Activated T-cell treated with anti-CD3 and anti-CD28 coated beads for 1 hour (primary cell): ENCODE results near the gene RAP1A.
A peak's percentile ranks its signal among the peaks of the same experiment; 100 is the strongest.

Experiments used
- DNase-seq: peaks from one replicate; pipeline ENCODE4 v3.0.0-alpha.2; 2020; ENCODE audit warnings: low read depth

Gene RAP1A

DNA sequence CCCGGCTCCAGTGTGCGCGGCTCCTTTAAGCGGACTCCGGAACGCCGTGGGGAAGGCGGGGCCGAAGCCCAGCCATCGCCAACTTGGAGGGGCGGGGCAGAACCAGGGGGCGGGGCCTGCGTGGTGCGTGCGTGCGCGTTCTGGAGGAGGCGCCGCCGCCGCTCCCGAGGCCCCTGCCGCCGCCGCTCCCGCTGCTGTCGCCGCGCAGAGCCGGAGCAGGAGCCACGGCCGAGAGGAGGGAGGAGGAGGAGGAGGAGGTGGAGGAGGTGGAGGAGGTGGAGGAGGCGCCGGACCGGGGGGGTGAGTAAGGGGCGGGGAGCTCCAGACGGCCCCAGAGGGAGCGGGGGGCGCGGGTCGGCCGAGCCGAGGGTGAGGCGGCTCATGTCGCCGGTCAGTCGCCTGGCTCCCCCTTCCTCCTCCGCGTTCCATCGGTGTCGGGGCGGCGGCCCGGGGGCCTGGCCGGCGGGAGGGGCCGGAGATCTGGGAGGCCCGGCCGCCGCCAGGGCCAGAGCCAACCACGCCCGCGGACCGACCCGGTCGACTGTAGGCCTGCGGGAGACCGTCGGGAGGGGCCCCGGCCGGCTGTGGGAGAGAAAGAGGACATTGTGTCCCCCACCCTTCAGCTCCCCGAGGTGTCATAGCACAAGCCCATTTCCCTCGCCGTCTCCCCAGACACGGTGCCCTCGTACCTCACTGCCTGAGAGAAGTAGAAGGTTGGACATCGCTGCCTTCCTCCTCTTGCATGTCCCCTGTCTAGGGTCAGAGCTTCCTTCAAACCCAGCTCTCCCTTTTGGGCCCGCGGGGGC, at the start of gene RAP1A:
RAP1A (plus strand) TSS at position 155 of the 806 bp plus-strand sequence. CDS start 71,572 bp downstream, outside the sequence.
- DNase-seq, result peak; percentile 96

DNA sequence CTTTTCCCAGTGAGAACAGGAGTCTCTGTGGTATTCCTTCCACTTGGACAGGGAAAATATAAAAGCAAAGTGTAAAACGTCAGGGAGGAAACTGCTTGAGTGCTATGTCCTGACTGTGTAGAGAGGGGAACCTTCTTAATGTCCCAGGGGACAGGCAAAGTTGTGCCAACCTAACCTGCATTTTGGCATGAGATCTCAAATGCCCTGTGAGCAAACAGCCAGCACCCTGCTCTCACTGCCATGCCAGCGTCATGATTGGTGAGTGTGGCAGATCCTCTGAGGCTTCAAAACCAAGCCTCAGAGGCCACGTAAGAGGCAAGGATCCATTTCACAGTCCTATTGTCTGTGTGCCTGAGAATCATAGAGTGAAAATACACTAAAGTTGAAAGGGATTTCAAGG, 49.7 kb upstream of the RAP1A start:
- DNase-seq, result no peak

DNA sequence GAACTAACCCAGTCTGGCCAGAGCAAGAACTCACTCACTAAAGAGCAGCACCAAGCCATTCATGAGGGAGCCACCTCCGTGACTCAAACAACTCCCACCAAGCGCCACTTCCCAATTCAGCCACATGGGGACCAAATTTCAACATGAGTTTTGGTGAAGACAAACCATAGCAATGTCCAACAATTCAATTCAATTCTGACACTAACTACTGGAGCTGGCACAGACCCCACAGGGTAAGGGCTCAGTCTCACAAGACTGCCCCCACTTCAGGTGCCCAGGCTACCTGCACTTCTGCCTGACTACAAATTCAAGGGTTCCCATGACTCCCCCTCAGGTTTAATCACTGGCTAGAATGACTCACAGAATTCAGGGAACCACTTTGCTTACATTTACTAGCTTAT, 48.8 kb upstream of the RAP1A start:
- DNase-seq, result peak; percentile 22

DNA sequence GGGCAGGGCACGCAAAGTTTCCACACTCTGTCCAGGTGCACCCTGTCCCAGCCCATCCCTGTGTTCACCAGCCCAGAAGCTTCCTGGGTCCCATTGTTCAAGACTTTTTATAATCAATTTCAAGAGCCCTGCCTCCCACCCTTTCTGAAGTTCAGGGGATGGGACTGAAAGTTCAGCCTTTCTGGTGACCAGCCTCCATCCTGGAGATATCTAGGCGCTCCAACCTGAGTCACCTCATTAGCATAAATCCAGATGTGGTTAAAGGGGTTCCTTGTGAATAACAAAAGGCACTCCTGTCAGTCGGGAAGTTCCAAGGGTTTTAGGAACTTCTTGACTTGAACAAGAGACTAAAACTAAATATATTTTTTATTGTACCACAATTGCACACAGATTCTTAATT, 48.4 kb upstream of the RAP1A start:
- no peak for DNase-seq

DNA sequence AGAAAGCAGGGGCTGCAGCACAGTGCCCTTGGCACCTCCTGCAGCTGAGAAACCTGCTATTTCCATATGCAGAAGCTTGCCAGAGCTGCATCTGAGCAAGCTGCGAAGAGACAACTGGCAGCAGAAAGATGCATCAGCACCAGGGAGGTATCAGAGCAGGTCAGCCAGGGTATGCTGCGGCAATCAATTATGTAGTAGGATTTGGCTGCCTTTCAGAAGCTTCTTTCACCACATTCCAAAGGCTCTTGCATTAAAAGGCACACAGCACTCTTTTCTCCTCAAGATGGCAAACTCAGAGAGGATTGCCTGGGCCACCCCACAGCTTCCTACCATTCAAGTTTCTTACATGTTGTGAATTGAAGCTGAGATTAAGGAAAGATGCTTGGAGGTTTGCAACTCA, 47.6 kb upstream of the RAP1A start:
- DNase-seq, result no peak

DNA sequence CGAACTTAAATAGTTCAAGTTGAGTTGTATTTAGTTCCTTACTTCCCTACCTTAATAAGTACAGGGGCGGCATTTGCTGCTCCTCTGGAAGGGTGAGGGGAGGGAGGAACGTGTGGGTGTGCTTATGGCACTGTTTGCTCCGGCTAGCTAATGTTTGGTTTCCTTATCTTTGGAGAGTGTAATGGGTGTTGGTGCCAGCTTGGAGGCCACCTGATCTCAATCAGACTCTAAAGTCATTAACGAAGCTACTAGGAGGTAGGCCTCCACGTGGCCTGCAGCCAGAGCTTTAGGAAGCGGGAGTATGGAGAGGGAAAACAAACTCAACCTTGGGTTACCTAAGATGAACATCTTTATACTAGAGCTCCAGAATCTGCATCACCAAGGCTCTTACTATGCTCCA, 43.0 kb upstream of the RAP1A start:
- no peak for DNase-seq

DNA sequence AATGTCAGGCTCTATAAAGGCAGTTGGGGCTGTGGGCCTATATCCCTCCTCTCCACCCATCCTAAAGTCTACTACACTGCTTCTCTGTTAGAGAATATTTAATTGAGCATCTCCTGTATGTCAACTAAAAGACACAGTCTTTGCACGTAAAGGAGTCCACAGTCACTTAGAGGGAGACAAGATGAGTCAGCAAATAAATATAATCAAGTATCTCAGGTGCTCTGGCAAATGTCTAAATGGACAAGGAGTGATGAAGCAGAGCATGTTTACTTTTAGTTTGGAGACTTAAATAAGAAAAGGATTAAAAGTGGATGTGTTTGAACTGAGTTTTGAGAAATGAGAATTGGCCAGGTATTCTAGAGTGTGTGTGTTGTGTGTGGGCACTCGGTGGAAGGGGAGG, 41.8 kb upstream of the RAP1A start:
- DNase-seq, result no peak

DNA sequence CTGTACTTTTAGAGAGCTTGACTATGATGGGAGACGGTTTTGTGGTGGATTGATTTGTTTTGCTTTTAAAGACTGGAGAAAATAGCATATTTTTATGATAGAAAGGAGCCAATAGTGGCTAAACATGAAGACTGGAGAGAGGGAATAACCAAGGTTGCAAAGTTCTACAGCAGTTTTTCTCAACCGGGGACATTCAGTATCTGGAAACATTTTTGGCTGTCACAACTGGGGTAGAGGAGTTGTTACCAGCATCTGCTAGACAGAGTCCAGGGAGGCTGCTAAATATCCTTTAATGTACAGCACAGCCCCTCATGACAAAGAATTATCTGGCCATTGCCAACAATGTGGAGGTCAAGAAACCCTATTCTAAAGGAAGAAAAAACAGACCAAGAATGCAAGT, 38.4 kb upstream of the RAP1A start:
- DNase-seq, result no peak

DNA sequence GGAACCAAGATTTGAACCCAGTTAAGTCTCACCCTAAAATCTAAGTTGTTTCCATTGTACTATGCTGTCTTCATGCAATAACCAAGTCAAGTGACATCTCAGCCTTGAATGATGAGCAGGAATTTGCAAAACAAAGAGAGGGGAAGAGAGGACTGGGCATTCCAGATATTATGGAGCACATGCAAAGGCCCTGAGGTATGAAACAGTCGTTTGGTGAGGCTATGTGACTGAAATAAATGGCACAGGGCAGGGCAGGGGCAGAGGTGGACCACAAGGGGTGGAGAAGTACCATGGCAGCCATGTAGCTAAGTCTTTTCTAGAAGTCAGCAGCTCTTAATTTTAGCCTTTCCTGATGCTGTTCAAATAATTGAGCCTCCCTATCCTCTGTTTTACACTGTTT, 37.6 kb upstream of the RAP1A start:
- DNase-seq, result no peak

DNA sequence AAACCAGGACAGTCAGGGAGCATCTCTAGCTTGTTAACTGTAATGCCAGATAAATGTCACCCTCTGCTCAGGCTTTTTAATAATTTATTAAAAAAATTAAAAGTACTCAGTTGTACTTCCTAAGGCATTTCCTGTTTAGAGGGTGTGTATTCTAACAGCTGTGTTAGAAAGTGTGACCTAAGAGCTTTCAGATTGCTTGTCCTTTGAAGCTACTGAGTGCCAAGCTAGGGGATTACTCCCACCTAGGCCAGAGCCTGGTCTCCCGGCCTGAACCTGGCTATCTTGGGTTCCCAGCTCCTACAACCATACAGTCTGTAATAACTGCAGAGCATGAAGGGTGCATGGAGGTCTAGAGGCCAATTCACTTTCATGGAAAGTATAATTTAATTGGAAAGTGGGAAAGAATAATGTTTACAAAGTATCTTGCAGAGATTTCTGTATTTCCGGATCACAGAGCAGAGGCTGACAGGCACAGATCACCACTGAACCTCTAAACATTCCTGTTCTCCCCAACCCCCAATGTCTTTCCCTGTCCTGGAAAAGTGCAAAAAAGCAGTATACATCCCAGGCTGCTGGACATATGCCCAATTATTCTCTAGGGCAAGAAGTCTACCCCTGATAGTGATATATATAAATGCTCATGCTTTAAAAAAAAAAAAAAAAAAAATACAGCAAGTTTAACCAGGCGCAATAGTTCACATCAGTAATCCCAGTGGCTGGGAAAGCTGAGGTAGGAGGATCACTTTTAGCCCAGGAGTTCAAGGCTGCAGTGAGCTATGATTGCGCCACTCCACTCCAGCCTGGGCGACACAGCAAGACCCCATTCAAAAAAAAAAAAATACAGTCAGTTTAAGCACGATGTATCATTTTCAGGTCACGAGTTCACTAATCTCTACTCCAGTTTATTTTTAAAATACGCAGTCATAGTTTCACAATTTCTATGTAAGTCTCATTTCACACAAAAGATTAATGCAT, 36.7 kb upstream of the RAP1A start:
- no peak for DNase-seq

DNA sequence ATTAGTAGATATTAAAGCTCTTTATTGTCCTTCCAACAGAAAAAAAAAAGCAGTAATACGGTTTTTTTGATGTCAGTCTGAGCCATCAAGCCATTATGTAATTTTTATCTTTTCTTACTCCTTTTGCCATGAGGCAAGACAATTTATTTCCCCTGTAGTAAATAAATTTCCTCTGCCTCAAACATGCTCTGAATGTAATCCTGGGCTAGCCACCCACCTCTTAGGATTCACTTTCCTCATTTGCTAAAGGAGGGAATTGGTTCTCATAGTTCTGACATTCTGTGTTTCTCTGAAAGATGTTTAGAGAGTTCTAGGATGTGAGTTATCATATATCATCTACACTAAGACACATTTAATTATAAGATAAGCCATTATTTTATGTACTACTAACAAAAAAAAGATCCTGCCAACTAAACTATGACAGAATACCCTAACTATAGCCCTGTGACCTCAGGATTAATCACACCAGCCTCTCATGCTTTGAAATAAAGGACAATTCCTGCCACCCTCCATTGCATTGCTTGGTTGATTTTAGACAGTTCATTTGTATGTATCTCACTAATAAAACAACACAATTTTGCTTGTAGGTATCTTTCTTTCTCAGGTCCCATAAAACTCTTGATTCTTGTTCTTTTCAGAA, 34.0 kb upstream of the RAP1A start:
- no peak for DNase-seq

DNA sequence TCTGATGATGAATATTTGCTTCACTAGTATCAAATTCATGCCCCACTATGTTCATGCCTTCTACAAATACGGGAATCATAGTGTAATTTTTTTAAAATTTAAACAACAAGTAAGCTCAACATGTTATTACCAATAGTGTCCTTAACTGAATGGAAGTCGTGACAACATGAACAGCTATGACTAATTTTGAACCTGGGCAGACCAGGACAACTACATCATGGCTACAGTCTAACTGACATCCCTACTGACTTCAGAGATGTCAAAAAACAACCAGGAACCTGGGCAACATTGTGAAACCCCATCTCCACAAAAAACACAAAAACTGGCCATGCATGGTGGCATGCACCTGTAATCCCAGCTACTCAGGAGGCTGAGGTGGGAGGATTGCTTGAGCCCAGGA, 33.5 kb upstream of the RAP1A start:
- no peak for DNase-seq

DNA sequence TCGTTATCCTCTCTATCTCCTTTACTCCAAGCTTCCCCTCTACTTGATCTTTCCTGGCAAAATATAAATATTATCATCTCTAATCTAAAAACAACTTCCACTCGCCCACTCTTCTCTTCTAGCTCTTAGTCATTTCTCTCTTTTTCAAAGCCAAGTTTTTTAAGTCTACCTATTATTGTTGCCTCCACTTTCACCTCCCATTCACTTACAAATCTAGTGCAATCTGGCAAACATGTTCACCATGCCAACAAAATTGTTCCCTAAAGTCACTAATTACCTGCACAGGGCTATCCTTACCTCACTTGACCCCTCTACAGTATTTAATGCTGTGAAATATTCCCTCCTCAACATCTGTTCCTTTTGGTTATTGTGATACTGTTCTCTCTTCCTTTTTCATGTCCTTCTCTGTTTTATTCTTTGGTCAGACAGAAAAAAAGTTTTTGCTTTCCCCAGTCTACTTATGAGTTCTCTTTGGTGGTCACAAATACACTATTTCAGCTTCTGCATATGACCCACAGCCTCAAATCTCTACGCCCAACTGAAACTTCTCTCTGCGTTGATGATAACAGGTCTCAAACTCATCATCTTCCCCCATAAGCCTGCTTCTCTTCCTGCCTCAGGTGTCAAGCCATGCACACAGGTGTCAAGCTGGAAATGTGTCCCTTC, 31.9 kb upstream of the RAP1A start:
- no peak for DNase-seq

DNA sequence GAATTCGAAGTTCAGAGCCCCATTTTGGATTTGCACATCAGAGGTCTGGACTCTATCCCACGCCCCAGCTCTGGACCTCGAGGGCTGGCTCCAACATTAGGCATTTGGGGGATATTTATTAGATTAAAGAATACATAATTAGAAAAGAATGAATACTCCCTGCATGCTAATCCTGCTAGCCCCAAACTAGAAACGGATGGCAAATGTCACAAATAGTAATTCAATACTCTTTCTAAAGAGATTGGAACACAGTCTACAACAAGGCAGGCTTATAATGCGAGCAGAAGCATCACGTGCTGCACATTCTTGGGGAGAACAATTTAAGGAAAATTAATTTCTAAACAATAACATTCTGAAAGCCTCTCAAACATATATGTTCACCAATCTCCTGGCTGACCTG, 27.7 kb upstream of the RAP1A start:
- no peak for DNase-seq

DNA sequence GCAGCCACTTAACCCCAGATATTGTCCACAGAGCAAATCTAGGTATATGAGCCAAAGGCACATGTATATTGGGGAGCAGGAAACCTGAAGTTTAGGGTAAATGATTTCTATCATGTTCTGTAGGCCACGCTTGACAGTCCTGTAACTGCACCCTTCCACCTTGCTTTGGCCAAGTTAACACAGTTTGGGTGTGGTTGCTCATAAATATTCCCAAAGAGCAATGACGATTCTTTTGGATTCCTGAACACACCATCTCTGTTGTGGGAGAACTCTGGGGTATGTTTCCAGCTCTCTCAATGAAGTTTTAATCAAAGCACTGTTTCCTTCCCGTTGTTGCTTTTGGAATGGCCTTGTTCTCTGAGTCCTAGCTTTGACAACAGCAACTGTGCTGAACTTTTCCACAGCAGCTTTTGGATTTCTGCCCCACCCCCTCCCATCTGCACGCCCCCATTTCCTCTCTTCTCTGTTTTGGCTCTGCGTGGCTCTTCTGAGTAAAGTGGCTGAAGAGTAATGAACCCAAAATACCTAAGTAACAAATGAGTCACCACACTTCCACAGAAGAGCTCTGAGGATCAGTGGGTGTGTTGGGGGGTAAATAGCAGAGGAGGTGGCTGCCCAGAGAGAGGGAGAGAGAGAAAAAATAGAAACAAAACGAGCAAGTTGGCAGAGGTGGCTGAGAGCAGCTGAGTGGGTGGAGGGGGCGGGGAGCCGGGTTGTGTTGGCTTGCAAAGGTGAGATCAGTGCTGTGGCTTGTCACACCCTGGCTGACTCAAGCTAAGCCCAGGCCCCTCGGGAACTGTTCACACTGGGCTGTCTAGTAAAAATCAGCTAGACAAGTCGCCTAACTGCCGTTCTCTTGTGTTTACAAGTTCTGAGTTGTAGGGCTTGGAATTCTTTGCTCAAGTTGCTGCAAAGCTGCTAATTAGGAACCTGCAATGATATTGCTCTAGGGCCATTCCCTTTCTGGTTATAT, 26.9 kb upstream of the RAP1A start:
- peak; percentile 81 for DNase-seq

DNA sequence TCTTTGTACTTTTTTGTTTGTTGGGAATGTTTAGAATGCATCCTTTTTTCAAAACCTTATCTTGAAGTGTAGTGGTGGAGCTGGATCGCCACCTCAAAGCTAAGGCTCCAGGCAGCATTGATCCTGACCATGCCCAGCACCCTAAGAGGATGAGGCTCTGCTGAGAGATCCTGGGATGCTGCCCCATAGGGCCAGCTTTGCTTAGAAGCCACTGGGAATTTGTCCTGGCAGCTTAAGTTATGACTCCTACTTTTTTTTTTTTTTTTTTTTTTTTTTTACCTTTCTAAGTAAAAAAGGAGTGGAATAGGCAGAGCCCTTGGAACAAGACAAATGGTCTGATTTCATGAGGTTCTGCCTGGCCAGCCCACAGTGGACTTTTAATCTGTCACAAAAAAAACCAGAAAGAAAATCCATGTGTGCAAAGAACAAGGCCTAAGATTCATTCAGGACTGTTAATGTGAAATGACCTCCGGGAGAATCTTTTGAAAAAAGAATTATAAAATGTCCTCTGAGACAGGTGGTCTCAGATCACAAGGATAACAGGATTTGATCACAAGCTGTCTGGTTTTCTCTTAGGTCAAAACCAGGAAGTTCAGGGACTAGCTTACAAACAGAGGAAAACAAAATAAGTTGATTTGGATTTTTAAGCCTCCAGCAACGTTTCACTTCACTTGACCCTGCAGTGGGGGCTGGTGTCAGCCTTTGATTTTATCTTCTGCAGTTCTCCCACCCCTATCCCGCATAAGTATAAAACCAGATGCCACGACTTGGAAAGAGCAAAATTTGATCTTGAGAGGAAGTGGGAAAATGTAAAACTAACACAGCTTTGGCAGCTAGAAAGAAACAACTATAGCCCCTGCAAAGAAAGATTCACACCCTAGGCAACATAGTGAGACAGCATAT, 25.9 kb upstream of the RAP1A start:
- no peak for DNase-seq

DNA sequence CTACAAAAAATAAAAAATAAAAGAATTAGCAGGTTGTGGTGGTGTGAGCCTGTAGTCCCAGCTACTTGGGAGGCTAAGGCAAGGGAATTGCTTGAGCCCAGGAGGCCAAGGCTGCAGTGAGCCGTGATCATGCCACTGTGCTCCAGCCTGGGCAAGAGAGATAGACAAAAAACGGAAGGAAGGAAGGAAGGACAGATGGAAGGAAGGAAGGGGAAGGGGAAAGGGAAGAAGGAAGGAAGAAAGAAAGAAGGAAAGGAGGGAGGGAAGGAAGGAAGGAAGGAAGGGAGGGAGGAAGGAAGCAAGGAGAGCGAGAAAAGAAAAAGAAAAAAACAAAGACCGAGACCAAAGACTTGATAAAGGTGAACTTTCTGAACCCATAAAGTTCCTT, 25.3 kb upstream of the RAP1A start:
- DNase-seq, result no peak

DNA sequence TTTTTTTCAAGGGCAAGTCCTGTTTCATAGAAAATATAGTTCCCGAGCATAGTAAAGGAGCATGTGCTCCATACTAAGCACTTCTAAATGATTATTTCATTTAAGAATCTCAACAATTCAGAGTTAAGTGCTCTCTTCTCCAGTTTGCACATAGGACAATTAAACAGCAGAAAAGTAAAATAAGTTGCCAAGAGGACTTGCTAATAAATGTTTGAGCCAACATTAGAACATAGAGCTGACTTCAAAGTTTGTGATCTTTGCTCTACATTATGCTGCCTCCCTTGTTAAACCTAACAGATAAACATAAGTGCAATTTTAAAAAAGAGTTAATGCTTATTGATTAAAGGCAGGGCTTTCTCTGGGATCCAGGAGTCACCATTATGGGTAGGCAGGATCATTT, 23.8 kb upstream of the RAP1A start:
- no peak for DNase-seq

DNA sequence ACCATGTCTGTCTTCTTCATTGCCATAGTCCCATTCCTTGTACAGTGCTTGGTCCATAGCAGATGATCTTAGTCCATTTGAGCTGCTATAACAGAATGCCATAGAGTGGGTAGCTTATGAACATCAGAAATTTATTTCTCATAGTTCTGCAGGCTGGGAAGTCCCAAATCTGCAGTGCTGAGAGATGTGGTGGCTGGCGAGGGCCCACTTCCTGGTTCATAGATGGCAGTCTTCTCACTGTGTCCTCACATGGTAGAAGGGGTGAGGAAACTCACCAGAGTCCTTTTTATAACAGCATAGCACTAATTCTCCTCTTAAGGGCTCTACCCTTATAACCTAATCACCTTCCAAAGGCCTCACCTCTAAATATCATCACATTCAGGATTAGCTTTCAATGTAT, 23.1 kb upstream of the RAP1A start:
- DNase-seq, result peak; percentile 40

DNA sequence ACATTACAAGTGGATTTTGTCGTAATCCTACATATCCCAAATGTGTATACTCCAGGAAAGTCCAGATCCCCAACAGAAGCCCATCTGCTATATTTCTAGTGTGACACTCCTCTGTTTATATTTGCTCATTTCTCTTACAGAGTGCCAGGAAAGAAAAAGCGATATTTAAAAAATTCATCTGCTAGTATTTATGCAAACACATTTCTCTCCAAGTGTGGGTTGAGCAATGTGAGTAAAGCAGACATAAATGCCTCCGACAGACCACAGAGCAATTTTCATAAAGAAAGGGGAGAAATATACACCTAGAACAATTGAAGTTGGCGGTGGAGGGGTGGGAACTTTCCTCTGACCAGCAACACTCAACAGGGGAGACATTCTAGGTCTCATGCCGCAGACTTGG, 22.2 kb upstream of the RAP1A start:
- no peak for DNase-seq
